GM12875 (cell line): Measurements from ENCODE around the gene ADGRB3.
"Not testable (repeated sequence)": the region's sequence is repeated elsewhere in the genome, so short reads cannot be mapped to it uniquely, and the experiment has no call there.

Experiments used
- H3K4me3 ChIP-seq: one replicate; pipeline ENCODE4 v1.5.1; 2011; ENCODE audit warnings: low read depth, low read length, control low read depth
- CTCF ChIP-seq: IDR thresholded peaks from 2 replicates; pipeline ENCODE4 v1.5.1; 2011; ENCODE audit warnings: low read depth, mild to moderate bottlenecking, control low read depth, inconsistent platforms, low read length, moderate library complexity, borderline replicate concordance; ENCODE audit not compliant: insufficient read depth

ADGRB3 gene

GRCh38 chr6:68859233-68859632 lies 224.2 kb downstream of the ADGRB3 start:
- no peak for TF ChIP-seq CTCF
- H3K4me3 ChIP-seq = no peak overlapping the region

GRCh38 chr6:68868646-68869045 lies 233.6 kb downstream of the ADGRB3 start:
- TF ChIP-seq CTCF = no peak
- H3K4me3 ChIP-seq = no peak overlapping the region

DNA sequence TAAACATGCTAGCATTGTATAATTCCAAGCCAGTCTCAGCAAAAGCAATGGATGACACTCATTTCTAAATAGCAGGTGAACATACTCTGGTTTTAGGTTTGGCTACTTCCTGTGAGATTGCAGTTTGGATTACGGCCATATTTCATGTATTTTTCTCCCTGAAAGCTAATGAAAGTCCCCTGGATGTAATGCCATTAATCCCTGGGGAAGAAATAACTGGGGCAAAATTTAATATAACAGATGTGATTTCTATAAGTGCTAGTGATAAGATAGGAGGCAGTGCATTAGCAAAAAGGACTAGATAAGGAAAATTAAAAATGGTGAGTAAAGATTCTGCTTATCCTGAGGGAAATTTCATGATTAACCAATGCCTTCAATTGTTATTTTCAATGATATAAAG lies 238.2 kb downstream of the ADGRB3 start:
- H3K4me3 ChIP-seq = no peak overlapping the region
- no peak for TF ChIP-seq CTCF

DNA sequence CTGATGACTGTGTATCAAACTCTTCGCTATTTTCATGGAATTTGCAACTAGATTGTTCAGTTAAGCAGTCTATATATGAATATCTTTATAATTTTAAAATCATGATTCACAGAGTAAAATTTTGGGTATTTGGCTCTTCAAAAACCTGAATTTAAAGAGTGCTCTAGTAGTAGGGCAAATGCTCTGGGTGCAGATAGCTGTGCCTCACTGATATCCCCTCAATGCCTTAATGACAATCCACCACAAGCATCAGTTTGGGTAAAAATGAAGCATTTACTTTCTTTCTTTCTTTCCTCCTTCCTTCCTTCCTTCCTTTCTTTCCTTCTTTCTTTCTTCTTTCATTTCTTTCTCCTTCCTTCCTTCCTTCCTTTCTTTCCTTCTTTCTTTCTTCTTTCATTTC lies 239.7 kb downstream of the ADGRB3 start:
- TF ChIP-seq CTCF = no peak

DNA sequence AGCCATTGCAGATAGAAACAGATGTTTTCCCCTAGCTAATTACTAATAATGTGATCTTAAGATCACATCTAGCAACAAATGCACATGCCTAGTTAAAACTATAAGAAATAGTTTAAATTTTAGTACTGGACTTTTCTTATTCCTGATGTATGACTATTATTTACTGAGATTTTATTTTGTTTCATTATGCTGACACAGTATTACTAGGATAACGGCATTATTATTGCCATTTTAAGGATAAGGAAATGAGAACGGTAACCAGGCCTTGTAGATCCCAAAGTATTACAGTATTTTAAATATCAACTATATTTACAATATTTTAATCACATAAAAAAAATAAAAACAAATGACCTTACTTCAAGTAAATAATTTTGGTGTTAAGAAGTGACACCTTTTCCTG lies 240.3 kb downstream of the ADGRB3 start:
- no peak overlapping the region for H3K4me3 ChIP-seq
- TF ChIP-seq CTCF = no peak

More for the DNA sequence above, 239.7 kb downstream of the ADGRB3 start:
- no peak overlapping the region for H3K4me3 ChIP-seq

GRCh38 chr6:68876792-68877493 lies 241.9 kb downstream of the ADGRB3 start:
- 0 out of 2 replicates have a peak, but pooled peaks have one; percentile 6 for TF ChIP-seq CTCF
- H3K4me3 ChIP-seq = no peak overlapping the region

DNA sequence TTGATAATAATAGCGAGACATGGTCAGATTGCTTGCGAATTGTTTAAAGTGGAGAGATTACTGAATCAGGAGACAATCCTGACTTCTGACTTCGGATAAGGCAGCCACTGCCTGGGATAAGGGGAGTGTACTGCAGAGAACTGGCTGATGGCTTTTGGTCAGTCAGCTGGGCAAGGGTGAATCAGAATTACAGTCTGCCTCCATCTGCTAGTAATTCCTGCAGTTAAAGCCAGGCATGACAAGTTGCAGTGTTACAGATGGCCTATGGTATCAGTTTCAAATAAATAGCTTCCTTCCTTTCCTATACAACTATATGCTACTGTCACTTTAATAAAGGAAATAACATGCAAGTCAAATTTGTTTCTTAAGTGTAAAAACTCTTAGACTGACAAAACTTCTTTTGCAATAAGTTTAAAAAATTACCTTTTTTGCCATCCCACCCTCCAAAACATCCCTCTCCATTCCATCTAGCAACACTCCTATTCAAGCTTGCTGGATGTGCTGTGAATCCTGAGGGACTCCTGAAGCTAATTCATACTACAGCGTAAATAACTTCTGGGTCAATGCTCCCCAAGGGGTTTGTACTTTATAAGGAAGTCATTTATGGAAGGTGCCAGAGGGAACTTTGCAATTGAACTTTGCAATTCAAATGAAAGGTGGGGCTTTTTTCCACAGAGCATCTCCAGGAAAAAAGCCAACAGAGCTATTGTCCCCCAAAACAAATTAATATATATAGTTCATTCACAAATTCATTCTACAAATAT lies 245.2 kb downstream of the ADGRB3 start:
- no peak overlapping the region for H3K4me3 ChIP-seq
- TF ChIP-seq CTCF = no peak

- not testable (repeated sequence) for H3K4me3 ChIP-seq
Observed at GRCh38 chr6:68883325-68883724, 248.2 kb downstream of the ADGRB3 start.
